GM19438 (cell line): Measurements from ENCODE around the gene FKBP10.
A peak's percentile ranks its signal among the peaks of the same experiment; 100 is the strongest.

Source experiments
- ATAC-seq: cut with Tn5 transposase; IDR thresholded peaks from one replicate; pipeline ENCODE4 v1.9.1; 2021; ENCODE audit warnings: low read depth; ENCODE audit not compliant: unreplicated experiment

Gene FKBP10

DNA sequence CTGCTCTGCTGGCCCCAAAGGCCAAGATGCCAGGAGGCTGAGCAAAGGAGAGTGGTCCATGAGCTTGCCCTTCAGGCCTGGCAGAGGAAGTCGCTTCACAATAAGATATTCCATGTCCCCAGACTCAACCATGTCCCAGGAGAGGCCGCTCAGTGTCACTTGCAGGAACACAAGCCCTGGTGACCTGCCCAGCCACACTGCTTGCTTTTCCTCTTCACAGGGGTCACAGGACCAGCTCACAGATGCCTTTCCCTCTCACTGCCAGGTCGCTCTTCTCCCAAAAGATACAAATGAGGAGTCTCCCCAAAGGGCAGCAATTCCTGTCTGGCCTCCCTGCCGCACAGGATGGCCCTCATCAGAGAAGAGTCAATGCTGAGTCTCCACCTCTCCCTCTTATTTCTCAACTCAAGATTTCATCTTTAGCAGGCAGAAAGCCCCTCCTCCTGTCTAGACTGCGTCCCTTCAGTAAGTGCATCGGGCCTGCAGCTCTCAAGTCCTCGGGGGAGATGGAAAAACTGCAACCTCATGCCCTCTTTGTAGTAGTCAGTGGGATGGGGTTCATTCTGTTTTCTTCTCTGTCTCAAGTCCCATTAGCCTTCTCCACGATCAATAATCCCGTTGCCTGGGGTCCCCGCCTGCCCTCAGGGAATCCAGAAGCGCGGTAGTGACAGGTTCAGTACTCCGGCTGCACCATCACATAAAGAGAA, 31.2 kb upstream of the FKBP10 start:
- ATAC-seq, result no peak

DNA sequence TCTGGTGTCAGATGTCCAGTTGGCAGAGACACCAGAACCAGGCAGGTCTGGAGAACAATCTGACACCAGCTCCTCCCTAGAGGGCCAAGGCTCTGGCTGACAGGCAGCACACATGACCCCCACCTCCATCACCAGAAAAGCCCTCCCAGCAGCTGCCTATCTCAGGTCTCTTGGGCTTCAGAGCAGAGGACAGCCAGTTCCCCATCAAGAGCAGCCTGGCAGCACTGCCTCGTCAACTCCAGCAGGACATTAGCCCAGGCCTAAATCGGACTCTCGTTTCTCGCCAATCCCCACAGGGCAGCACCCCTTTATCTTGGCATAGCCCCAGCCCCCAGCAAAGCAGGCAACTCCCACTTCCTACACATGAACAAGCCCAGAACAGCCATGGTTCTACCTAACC, 30.7 kb upstream of the FKBP10 start:
- ATAC-seq, result no peak

- ATAC-seq, result no peak
Observed at GRCh38 chr17:41784207-41784744, 28.5 kb upstream of the FKBP10 start.

- no peak for ATAC-seq
Observed at GRCh38 chr17:41785091-41785858, 27.5 kb upstream of the FKBP10 start.

GRCh38 chr17:41785859-41786226, 27.0 kb upstream of the FKBP10 start:
- no peak for ATAC-seq

GRCh38 chr17:41786227-41787020, 26.4 kb upstream of the FKBP10 start, which contains the start of gene JUP:
TSS of gene JUP (minus strand) at chr17:41786711. CDS start at chr17:41771854, 14,857 bp downstream.
- peak; percentile 66 for ATAC-seq

- no peak for ATAC-seq
Observed at GRCh38 chr17:41787021-41787418, 25.8 kb upstream of the FKBP10 start.

- ATAC-seq, result no peak
Observed at GRCh38 chr17:41792845-41793783, 19.7 kb upstream of the FKBP10 start.

- no peak for ATAC-seq
Observed at GRCh38 chr17:41793784-41794539, 18.8 kb upstream of the FKBP10 start.

DNA sequence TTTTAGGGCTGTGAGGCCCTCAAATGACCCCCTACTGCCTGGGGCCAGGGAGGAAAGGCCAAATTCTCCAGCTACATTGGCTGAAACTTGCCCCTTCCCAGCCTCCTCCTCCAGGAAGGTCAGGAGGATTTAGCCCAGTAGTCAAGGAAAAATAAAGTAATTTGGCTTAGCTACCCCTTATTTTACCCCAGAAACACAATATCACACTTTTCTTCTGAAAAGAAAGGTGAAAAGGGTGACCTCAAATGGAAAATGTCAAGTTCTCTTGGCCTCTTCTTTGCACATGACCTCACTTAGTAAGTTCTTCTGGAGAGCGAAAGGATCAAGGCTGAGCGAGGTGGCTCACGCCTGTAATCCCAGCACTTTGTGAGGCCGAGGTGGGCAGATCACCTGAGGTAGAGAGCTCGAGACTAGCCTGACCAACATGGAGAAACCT, 18.2 kb upstream of the FKBP10 start:
- no peak for ATAC-seq

DNA sequence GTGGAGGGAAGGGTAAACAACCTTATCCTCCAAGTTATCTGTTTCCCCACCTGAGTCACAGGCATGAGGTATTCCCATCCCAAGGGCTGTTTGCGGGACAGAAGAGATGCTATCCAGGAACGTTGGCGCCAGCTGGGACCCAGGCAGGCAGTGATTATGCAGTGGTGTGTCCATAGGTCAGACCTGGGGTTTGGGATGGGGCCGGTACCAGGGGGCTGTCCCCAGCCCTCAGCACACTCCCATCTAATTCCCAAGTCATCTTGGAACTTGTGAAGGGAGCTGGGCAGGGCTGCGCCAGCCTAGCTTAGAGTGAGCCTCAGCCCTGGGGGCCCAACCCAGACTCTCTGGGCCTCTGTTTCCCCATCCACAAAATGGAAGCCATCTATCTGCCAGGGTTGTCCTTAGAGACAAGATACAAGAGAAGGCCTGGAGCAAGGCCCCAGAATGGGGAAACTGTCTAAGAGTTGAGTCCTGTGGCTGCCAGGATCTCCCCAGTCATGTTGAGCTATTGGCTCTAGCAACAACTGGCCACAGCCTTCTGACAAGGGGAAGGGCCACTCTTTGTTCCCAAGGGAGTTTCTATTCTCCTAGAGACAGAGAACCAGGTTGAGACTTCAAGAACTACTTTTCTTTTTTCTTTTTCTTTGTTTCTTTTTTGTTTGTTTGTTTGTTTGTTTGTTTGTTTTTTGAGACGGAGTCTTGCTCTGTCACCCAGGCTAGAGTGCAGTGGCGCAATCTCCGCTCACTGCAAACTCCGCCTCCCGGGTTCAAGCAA, 16.5 kb upstream of the FKBP10 start:
- no peak for ATAC-seq

- ATAC-seq, result no peak
Observed at GRCh38 chr17:41797377-41797776, 15.4 kb upstream of the FKBP10 start.

- ATAC-seq, result no peak
Observed at GRCh38 chr17:41799366-41799765, 13.4 kb upstream of the FKBP10 start.

- ATAC-seq, result no peak
Observed at GRCh38 chr17:41800601-41801373, 12.0 kb upstream of the FKBP10 start.

- ATAC-seq, result no peak
Observed at GRCh38 chr17:41801374-41802271, 11.2 kb upstream of the FKBP10 start.
